Mesodermal cell (in vitro differentiated cells): Measurements from ENCODE around the gene TMEM91.
"Not testable (repeated sequence)": the region's sequence is repeated elsewhere in the genome, so short reads cannot be mapped to it uniquely, and the experiment has no call there.

ENCODE experiments used
- H3K27ac ChIP-seq: 2 replicates; pipeline ENCODE4 v1.7.0; 2013; ENCODE audit warnings: mild to moderate bottlenecking, low read depth, low read length, moderate library complexity; ENCODE audit not compliant: severe bottlenecking
- H3K36me3 ChIP-seq: 2 replicates; pipeline ENCODE4 v1.7.1; 2013; ENCODE audit warnings: mild to moderate bottlenecking, low read length, moderate library complexity; ENCODE audit not compliant: control insufficient read depth, insufficient read depth
- H3K4me1 ChIP-seq: one replicate; pipeline ENCODE4 v1.7.1; 2013; ENCODE audit warnings: mild to moderate bottlenecking, low read length; ENCODE audit not compliant: insufficient read depth, control insufficient read depth, poor library complexity, severe bottlenecking
- H3K4me3 ChIP-seq: 2 replicates; pipeline ENCODE4 v1.7.0; 2013; ENCODE audit warnings: low read length, control low read depth, mild to moderate bottlenecking; ENCODE audit not compliant: insufficient read depth, poor library complexity, severe bottlenecking; ENCODE audit errors: extremely low read depth
- H3K9me3 ChIP-seq: 2 replicates; pipeline ENCODE4 v1.7.1; 2013; ENCODE audit warnings: mild to moderate bottlenecking, low read length, moderate library complexity; ENCODE audit not compliant: control insufficient read depth
- WGBS, 2 experiments: methylation state at CpG; one replicate each; pipeline ENCODE4 v1.1.5; 2013; ENCODE audit warnings: missing lambda C conversion rate in 2 of 2; ENCODE audit not compliant: insufficient coverage in 2 of 2; 5-methylcytosine and 5-hydroxymethylcytosine counted together

The TMEM91 gene

GRCh38 chr19:41335467-41335866 lies 40.9 kb upstream of the TMEM91 start:
- no peaks in the 10 kb centered on the region for H3K9me3 ChIP-seq

GRCh38 chr19:41339936-41340335 lies 36.4 kb upstream of the TMEM91 start:
- no peak overlapping the region for H3K4me3 ChIP-seq
- 78 to 82% methylated on average over 4 to 5 of the region's 5 CpGs for WGBS, 2 experiments
- no peaks in the 10 kb centered on the region for H3K9me3 ChIP-seq
- peaks cover 90% of the 10 kb centered on the region for H3K36me3 ChIP-seq
- H3K4me1 ChIP-seq = peaks cover 3% of the 10 kb centered on the region
- H3K27ac ChIP-seq = peak overlapping the region; percentile 36

More at GRCh38 chr19:41335467-41335866, 40.9 kb upstream of the TMEM91 start:
- H3K4me1 ChIP-seq = peaks cover 5% of the 10 kb centered on the region
- no peak overlapping the region for H3K4me3 ChIP-seq
- H3K36me3 ChIP-seq = peaks cover 91% of the 10 kb centered on the region
- no peak overlapping the region for H3K27ac ChIP-seq
- 97 to 98% methylated on average over 9 of the region's 10 CpGs for WGBS, 2 experiments

DNA sequence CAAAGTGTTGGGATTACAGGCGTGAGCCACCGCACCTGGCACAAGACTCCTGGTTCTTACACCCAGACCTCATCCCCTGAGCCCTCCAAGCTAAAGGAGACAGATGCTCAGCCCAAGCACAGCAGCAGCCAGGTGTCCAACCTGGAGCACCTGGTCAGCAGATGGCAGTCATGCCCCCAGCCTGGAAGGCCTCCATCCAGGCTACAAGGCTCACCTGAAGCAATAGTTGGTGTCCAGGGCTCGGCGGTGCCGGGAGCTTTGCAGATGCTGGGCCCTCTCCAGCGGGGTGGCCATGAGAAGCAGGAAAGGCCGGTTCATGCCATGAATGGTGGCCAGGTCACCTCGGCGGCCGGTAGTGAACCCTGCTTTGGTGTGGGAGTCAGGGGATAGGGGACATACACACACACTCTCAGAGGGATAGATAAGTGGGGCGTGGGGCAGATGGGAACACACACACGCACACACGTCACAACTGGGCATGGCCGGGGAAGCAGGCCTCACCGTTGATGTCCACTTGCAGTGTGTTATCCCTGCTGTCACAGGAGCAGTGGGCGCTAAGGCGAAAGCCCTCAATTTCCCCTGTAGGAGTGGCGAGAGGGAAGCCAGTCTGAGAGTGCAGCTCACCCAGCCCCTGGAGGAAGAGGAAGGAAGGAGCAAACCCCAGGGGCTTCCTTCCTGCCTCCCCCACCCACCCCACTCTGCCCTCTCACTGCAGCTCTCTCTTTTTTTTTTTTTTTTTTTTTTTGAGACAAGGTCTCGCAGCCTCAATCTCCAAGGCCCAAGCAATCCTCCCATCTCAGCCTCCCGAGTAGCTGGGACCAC lies 34.5 kb upstream of the TMEM91 start:
- 95 to 96% methylated on average over 9 to 17 of the region's 20 CpGs for WGBS, 2 experiments
- Histone ChIP-seq H3K4me1 (peaks cover 3% of the 10 kb centered on the region), H3K4me3 (no peak overlapping the region), H3K27ac (no peak overlapping the region), H3K36me3 (peaks cover 91% of the 10 kb centered on the region), H3K9me3 (no peaks in the 10 kb centered on the region)

GRCh38 chr19:41344162-41344561 lies 32.2 kb upstream of the TMEM91 start:
- no peak overlapping the region for H3K27ac ChIP-seq
- 100% methylated on average over 2 of the region's 2 CpGs; no CpG with 5 or more reads in 1 of the 2 experiments for WGBS, 2 experiments
- H3K36me3 ChIP-seq = peaks cover 88% of the 10 kb centered on the region
- H3K9me3 ChIP-seq = no peaks in the 10 kb centered on the region
- H3K4me3 ChIP-seq = no peak overlapping the region
- H3K4me1 ChIP-seq = peaks cover 3% of the 10 kb centered on the region

DNA sequence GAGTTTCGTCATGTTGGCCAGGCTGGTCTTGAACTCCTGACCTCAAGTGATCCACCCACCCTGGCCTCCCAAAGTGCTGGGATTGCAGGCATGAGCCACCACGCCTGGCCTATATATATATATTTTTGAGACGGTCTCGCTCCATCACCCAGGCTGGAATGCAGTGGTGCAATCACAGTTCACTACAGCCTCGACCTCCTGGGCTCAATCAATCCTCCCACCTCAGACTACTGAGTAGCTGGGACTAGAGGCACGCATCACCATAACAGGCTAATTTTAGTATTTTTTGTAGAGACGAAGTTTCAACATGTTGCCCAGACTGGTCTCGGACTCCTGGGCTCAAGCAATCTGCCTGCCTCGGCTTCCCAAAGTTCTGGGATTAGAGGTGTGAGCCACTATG lies 29.4 kb upstream of the TMEM91 start:
- not testable (repeated sequence) for H3K9me3 ChIP-seq, H3K27ac ChIP-seq, H3K4me3 ChIP-seq, H3K4me1 ChIP-seq
- WGBS, 2 experiments = 82 to 95% methylated on average over 3 to 8 of the region's 9 CpGs
- peaks cover 83% of the 10 kb centered on the region for H3K36me3 ChIP-seq

DNA sequence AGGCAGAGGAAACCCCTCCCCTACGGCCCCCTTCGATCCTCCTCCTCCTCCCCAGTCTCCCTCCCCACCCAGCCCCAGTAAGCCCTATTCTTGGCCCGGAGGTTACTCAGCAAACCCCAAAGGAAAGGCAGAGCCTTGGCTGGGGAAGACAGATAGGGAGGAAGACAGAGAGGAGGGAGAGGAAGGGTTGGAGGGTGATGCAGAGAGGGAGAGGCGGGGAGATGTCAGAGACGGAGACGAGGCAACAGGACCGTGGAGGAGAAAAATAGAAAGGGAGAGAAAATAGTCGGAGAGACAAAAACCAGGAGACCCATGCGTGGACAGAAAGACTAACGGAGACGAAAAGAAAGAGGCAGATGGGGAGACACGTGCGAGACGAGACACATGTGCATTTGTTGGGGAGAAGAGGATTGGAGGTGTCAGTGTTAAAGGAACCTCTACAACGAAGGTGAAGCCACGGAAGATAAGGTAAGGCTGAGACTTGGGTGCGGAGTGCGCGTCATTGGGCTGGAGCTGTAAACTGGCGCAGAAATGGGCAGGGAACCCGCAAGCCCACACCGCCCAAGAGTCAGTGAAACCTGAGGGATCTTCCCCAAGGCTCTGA lies 25.5 kb upstream of the TMEM91 start:
- WGBS, 2 experiments = 4 to 5% methylated on average over 16 to 21 of the region's 22 CpGs

GRCh38 chr19:41351339-41352245 lies 24.7 kb upstream of the TMEM91 start:
- WGBS, 2 experiments = 0 to 1% methylated on average over 42 to 48 of the region's 58 CpGs
- no peak overlapping the region for H3K27ac ChIP-seq
- peak overlapping the region; percentile 96 for H3K4me3 ChIP-seq
- H3K36me3 ChIP-seq = peaks cover 42% of the 10 kb centered on the region
- H3K9me3 ChIP-seq = no peaks in the 10 kb centered on the region
- H3K4me1 ChIP-seq = peaks cover 6% of the 10 kb centered on the region

More for the DNA sequence above, 25.5 kb upstream of the TMEM91 start:
- Histone ChIP-seq H3K4me3 (peak overlapping the region; percentile 96), H3K27ac (no peak overlapping the region), H3K9me3 (no peaks in the 10 kb centered on the region), H3K4me1 (peaks cover 6% of the 10 kb centered on the region), H3K36me3 (peaks cover 49% of the 10 kb centered on the region)

DNA sequence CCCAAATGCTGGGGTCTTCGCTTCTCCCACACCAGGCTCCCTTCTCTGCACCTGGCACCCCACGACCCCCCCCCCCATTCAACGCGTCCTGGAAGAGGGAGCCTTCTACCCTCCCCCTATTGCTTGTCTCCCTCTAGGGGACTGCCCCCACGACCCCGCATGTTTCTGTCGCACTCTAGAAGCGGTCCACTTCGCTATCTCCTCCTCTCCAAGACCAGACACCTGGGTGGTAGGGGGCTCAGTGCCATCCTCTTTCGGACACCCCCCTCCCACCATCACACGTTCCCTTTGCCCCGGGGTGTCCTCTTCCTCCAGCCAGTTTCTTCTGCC lies 24.1 kb upstream of the TMEM91 start:
- H3K27ac ChIP-seq = no peak overlapping the region
- peaks cover 35% of the 10 kb centered on the region for H3K36me3 ChIP-seq
- H3K4me1 ChIP-seq = peaks cover 6% of the 10 kb centered on the region
- 2% methylated on average over 8 of the region's 12 CpGs; no CpG with 5 or more reads in 1 of the 2 experiments for WGBS, 2 experiments
- H3K9me3 ChIP-seq = no peaks in the 10 kb centered on the region
- H3K4me3 ChIP-seq = peak overlapping the region; percentile 96

DNA sequence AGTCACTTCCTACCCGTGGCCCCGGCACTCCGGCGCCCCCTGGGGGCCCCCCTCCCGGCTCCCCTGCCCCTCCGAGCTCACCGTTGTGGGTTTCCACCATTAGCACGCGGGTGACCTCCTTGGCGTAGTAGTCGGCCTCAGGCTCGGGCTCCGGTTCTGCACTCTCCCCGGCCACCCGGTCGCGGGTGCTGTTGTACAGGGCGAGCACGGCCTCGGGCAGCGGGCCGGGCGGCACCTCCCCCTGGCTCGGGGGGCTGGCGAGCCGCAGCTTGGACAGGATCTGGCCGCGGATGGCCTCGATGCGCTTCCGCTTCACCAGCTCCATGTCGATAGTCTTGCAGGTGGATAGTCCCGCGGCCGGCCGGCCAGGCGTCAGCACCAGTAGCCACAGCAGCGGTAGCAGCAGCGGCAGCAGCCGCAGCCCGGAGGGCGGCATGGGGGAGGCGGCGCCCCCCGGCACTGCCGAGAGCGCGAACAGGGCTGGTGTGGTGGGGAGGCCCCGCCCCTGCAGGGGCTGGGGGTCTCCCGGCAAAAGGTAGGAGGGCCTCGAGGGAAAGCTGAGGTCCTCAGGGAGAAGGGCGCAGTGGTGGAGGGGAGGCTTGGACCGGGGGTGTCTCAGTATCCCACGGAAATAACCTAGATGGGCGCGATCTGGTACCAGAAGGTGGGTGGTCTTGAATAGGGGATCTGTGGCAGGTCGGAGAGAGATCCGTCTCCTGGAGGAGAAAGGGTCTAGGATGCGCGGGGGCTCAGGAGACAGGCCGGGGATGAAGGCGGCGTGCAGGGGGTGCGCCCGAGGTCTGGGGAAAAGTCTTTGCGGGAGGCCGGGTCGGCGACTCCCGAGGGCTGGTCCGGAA lies 23.5 kb upstream of the TMEM91 start:
- peaks cover 6% of the 10 kb centered on the region for H3K4me1 ChIP-seq
- H3K4me3 ChIP-seq = peak overlapping the region; percentile 96
- H3K27ac ChIP-seq = no peak overlapping the region
- no peaks in the 10 kb centered on the region for H3K9me3 ChIP-seq
- 0% methylated on average over 52 to 62 of the region's 71 CpGs for WGBS, 2 experiments
- H3K36me3 ChIP-seq = peaks cover 31% of the 10 kb centered on the region
